ENCODE results near the gene PLAAT2.

The PLAAT2 gene

GRCh38 chr11:63518548-63518947, 44.6 kb downstream of the PLAAT2 start:
- no peak for DNase-seq (ENCODE audit: low spot score)

GRCh38 chr11:63517156-63517555, 46.0 kb downstream of the PLAAT2 start:
- DNase-seq (ENCODE audit: low spot score) = no peak

GRCh38 chr11:63516109-63516508, 47.1 kb downstream of the PLAAT2 start:
- DNase-seq (ENCODE audit: low spot score) = no peak

- DNase-seq (ENCODE audit: low spot score) = no peak
These were observed 50.4 kb downstream of the PLAAT2 start for GRCh38 chr11:63512816-63513215.

GRCh38 chr11:63511048-63511748, 52.0 kb downstream of the PLAAT2 start:
- no peak for DNase-seq (ENCODE audit: low spot score)

GRCh38 chr11:63510360-63511047, 52.7 kb downstream of the PLAAT2 start:
- DNase-seq (ENCODE audit: low spot score) = no peak

- no peak for DNase-seq (ENCODE audit: low spot score)
These were observed 54.4 kb downstream of the PLAAT2 start for GRCh38 chr11:63508745-63509144.

GRCh38 chr11:63508009-63508408, 55.2 kb downstream of the PLAAT2 start:
- no peak for DNase-seq (ENCODE audit: low spot score)

- DNase-seq (ENCODE audit: low spot score) = no peak
These were observed 55.7 kb downstream of the PLAAT2 start for GRCh38 chr11:63507511-63507910.

GRCh38 chr11:63506876-63507275, 56.3 kb downstream of the PLAAT2 start:
- DNase-seq (ENCODE audit: low spot score) = no peak

GRCh38 chr11:63505857-63506528, 57.2 kb downstream of the PLAAT2 start, which contains the start of gene LGALS12:
Gene LGALS12, plus strand, starts transcription at chr11:63506084. Its CDS starts 375 bp downstream, at chr11:63506459.
- DNase-seq (ENCODE audit: low spot score) = no peak

- DNase-seq (ENCODE audit: low spot score) = no peak
These were observed 58.1 kb downstream of the PLAAT2 start for GRCh38 chr11:63504933-63505586.

GRCh38 chr11:63504054-63504453, 59.1 kb downstream of the PLAAT2 start:
- no peak for DNase-seq (ENCODE audit: low spot score)

- DNase-seq (ENCODE audit: low spot score) = no peak
These were observed 59.7 kb downstream of the PLAAT2 start for GRCh38 chr11:63503492-63503891.

Measured in CD4-positive, alpha-beta T cell treated with Interleukin-6 at 100 ng/mL for 8 hours (primary cell).